OCI-LY3 (cell line): ENCODE measurements around the gene MRPL10.

Source experiments
- EZH2phosphoT487 ChIP-seq: fragments of 200-600 bp; shearing (Covaris generic); IDR thresholded peaks from 2 replicates; pipeline ENCODE4 v1.6.1; 2018; ENCODE audit warnings: antibody characterized with exemption, mixed run types, low read depth
- TF ChIP-seq, protein P1 (sequence below): fragments of 200-600, 300-600 bp; sonication (generic); IDR thresholded peaks from 2 replicates; pipeline ENCODE4 v1.5.1; 2014; ENCODE audit warnings: antibody characterized with exemption, low read length, low read depth

DNA sequence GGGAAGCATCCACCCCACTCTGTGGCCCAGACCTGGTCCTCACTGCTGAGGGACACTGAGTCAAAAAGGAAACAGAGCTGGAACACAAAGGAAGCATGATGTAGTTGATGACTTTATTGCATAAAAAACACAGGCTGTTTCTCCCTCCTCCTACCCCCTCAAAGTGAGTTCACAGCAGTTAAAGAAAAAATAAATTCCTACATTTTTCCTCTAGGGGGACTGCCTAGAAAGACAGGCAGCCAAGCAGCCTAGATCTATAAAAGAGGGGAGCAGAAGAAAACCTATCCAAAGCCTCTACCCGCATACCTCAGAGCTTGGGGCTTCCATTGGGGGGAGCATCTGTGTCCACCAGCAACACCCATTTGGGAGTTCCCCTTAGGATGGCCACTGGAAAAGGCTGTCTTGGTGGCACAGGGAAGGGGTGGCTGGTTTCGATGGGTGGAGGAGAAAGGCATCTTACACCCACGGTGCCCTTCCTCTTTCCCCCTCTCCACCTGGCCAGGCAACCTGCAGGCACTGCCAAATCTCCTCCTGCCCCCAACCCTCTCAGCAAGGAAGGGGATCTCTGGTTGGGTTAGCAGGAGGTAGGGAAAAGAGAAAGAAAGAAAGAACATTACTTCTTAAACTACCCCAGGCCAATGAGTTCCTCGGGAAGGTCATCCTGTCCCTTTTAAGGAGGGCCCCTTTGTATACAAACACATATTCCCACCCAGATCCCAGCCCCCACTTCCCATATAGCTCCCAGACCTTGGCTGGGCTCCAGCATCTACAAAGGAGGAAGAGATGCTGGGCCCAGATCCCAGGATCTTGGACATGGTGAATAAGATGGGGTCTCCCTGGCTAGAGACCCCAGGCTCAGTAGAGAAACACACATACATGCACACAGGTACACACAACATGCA lies 13.7 kb upstream of the MRPL10 start:
- TF ChIP-seq, protein P1, sequence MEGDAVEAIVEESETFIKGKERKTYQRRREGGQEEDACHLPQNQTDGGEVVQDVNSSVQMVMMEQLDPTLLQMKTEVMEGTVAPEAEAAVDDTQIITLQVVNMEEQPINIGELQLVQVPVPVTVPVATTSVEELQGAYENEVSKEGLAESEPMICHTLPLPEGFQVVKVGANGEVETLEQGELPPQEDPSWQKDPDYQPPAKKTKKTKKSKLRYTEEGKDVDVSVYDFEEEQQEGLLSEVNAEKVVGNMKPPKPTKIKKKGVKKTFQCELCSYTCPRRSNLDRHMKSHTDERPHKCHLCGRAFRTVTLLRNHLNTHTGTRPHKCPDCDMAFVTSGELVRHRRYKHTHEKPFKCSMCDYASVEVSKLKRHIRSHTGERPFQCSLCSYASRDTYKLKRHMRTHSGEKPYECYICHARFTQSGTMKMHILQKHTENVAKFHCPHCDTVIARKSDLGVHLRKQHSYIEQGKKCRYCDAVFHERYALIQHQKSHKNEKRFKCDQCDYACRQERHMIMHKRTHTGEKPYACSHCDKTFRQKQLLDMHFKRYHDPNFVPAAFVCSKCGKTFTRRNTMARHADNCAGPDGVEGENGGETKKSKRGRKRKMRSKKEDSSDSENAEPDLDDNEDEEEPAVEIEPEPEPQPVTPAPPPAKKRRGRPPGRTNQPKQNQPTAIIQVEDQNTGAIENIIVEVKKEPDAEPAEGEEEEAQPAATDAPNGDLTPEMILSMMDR: peak; percentile 34
- no peak for TF ChIP-seq EZH2phosphoT487
